Vagina (tissue), 2 donors: ENCODE measurements around the gene NNMT. TPM values are rescaled to one million over a fixed set of nuclear protein-coding genes. Genes with fewer than 3 reads are reported as not detected.

Experiments used
- DNase-seq, 2 donors: peaks; one replicate each; pipeline ENCODE4 v3.0.0-alpha.2; 2017; ENCODE audit errors: extremely low spot score in 2 of 2
- H3K27ac ChIP-seq: fragments of 200-600 bp; sonication (generic); one replicate; pipeline ENCODE4 v1.5.1; 2019
- H3K27me3 ChIP-seq: fragments of 200-600 bp; sonication (generic); one replicate; pipeline ENCODE4 v1.5.1; 2019
- H3K36me3 ChIP-seq, 2 donors: fragments of 200-600 bp; sonication (generic); one replicate each; pipeline ENCODE4 v1.5.1; 2017 to 2019
- H3K4me1 ChIP-seq: fragments of 200-600 bp; sonication (generic); one replicate; pipeline ENCODE4 v1.5.1; 2019
- H3K4me3 ChIP-seq, 2 donors: fragments of 200-600 bp; sonication (generic); 1 replicate in 1 of 2; 2 replicates in 1 of 2; pipeline ENCODE4 v1.5.1; 2016 to 2019
- H3K9me3 ChIP-seq: fragments of 200-600 bp; sonication (generic); one replicate; pipeline ENCODE4 v1.5.1; 2019
- CTCF ChIP-seq, 3 experiments: fragments of 450-650 bp in 2 of 3; fragments of 200-600 bp in 1 of 3; sonication (generic) in 1 of 3; IDR thresholded peaks; one replicate each; pipeline ENCODE4 v1.5.1; 2017 to 2019; ENCODE audit warnings: antibody characterized with exemption in 3 of 3, mild to moderate bottlenecking in 2 of 3, moderate library complexity in 2 of 3
- POLR2A ChIP-seq, 2 donors: fragments of 450-650 bp; IDR thresholded peaks; one replicate each; pipeline ENCODE4 v1.6.1; 2017; ENCODE audit warnings: antibody characterized with exemption in 2 of 2, mild to moderate bottlenecking in 2 of 2, moderate library complexity in 2 of 2
- POLR2AphosphoS5 ChIP-seq, 2 donors: sonication (generic); formaldehyde crosslinking; IDR thresholded peaks; one replicate each; pipeline ENCODE4 v1.9.0; 2017; ENCODE audit warnings: antibody characterized with exemption in 2 of 2, mild to moderate bottlenecking in 2 of 2, low read depth in 1 of 2; ENCODE audit not compliant: insufficient read depth in 1 of 2
- intact Hi-C: fragments of 100-400 bp; cut with DNase I; formaldehyde crosslinking; loops from one replicate; pipeline ENCODE4 v1.15.1; 2023
- total RNA-seq: library from RNA; depleted of rRNA; stranded (reverse); fragments of >200 nt; gene quantifications from one replicate; pipeline ENCODE4 v1.2.3, GENCODE V29; 2016

NNMT gene
- total RNA-seq, 1 donor from 2014 or later = 898 TPM

GRCh38 chr11:114251815-114252337 lies 44.3 kb upstream of the NNMT start:
- Histone ChIP-seq H3K4me3 (no peak overlapping the region), H3K4me1 (peaks cover 36% of the 10 kb centered on the region), H3K27ac (peak overlapping the region; percentile 23), H3K9me3 (no peaks in the 10 kb centered on the region), H3K27me3 (no peaks in the 10 kb centered on the region), H3K36me3 (peaks cover 10 to 57% of the 10 kb centered on the region in 2 donors)
- TF ChIP-seq CTCF (IDR thresholded peaks at IDR 0.05) = no peak
- no peak for TF ChIP-seq POLR2A (IDR thresholded peaks at IDR 0.05)
- TF ChIP-seq POLR2AphosphoS5 (IDR thresholded peaks at IDR 0.05; ENCODE audit: insufficient read depth in 1 of 2, low read depth in 1 of 2) = no peak
- DNase-seq = no peak
- intact Hi-C loops = loop anchor here (5.0 to 10.0 kb wide), 2 partner anchors 87 to 190 kb away; no protein-coding TSS in a partner anchor

GRCh38 chr11:114252767-114253166 lies 43.4 kb upstream of the NNMT start:
- Histone ChIP-seq H3K4me1 (peaks cover 45% of the 10 kb centered on the region), H3K9me3 (no peaks in the 10 kb centered on the region), H3K27me3 (no peaks in the 10 kb centered on the region), H3K4me3 (no peak overlapping the region), H3K36me3 (peaks cover 10 to 48% of the 10 kb centered on the region in 2 donors), H3K27ac (no peak overlapping the region)
- no peak for DNase-seq
- intact Hi-C loops = loop anchor here (5.0 to 10.0 kb wide), 2 partner anchors 88 to 190 kb away; no protein-coding TSS in a partner anchor
- TF ChIP-seq POLR2A (IDR thresholded peaks at IDR 0.05) (no peak), POLR2AphosphoS5 (IDR thresholded peaks at IDR 0.05; ENCODE audit: insufficient read depth in 1 of 2, low read depth in 1 of 2) (no peak), CTCF (IDR thresholded peaks at IDR 0.05) (no peak)

- H3K27ac ChIP-seq = no peak overlapping the region
- no peak for TF ChIP-seq POLR2AphosphoS5 (IDR thresholded peaks at IDR 0.05; ENCODE audit: insufficient read depth in 1 of 2, low read depth in 1 of 2)
- no peak for TF ChIP-seq POLR2A (IDR thresholded peaks at IDR 0.05)
- no peak for TF ChIP-seq CTCF (IDR thresholded peaks at IDR 0.05)
- H3K4me1 ChIP-seq = peaks cover 55% of the 10 kb centered on the region
Observed at GRCh38 chr11:114253771-114254170, 42.4 kb upstream of the NNMT start.

GRCh38 chr11:114254571-114255146 lies 41.5 kb upstream of the NNMT start:
- H3K9me3 ChIP-seq = no peaks in the 10 kb centered on the region
- DNase-seq = no peak
- peaks cover 10 to 34% of the 10 kb centered on the region in 2 donors for H3K36me3 ChIP-seq
- H3K27me3 ChIP-seq = no peaks in the 10 kb centered on the region
- H3K4me3 ChIP-seq = no peak overlapping the region
- TF ChIP-seq POLR2A (IDR thresholded peaks at IDR 0.05) (no peak), POLR2AphosphoS5 (IDR thresholded peaks at IDR 0.05; ENCODE audit: insufficient read depth in 1 of 2, low read depth in 1 of 2) (no peak), CTCF (IDR thresholded peaks at IDR 0.05) (no peak)
- intact Hi-C loops = loop anchor here (5.0 to 10.0 kb wide), 2 partner anchors 90 to 192 kb away; no protein-coding TSS in a partner anchor
- H3K4me1 ChIP-seq = peaks cover 64% of the 10 kb centered on the region
- H3K27ac ChIP-seq = no peak overlapping the region

More at GRCh38 chr11:114253771-114254170, 42.4 kb upstream of the NNMT start:
- Histone ChIP-seq H3K36me3 (peaks cover 10 to 38% of the 10 kb centered on the region in 2 donors), H3K27me3 (no peaks in the 10 kb centered on the region), H3K4me3 (no peak overlapping the region), H3K9me3 (no peaks in the 10 kb centered on the region)
- no peak for DNase-seq
- intact Hi-C loops = loop anchor here (5.0 to 10.0 kb wide), 2 partner anchors 89 to 191 kb away; no protein-coding TSS in a partner anchor

- peaks cover 68% of the 10 kb centered on the region for H3K4me1 ChIP-seq
- no peak overlapping the region for H3K27ac ChIP-seq
- intact Hi-C loops = loop anchor here (10.0 kb wide), 1 partner anchor 90 kb away; no protein-coding TSS in a partner anchor
- H3K4me3 ChIP-seq = no peak overlapping the region
- no peak for DNase-seq
- no peaks in the 10 kb centered on the region for H3K27me3 ChIP-seq
- no peaks in the 10 kb centered on the region for H3K9me3 ChIP-seq
- H3K36me3 ChIP-seq = peaks cover 10 to 29% of the 10 kb centered on the region in 2 donors
- TF ChIP-seq CTCF (IDR thresholded peaks at IDR 0.05) = no peak
- TF ChIP-seq POLR2A (IDR thresholded peaks at IDR 0.05) = no peak
- no peak for TF ChIP-seq POLR2AphosphoS5 (IDR thresholded peaks at IDR 0.05; ENCODE audit: insufficient read depth in 1 of 2, low read depth in 1 of 2)
Observed at GRCh38 chr11:114255289-114255688, 40.9 kb upstream of the NNMT start.
